ENCODE results near the gene ASTN2.

- TF ChIP-seq EZH2 (IDR thresholded peaks at IDR 0.05; ENCODE audit: insufficient read depth, poor library complexity, severe bottlenecking) (no peak), EZH2phosphoT487 (IDR thresholded peaks at IDR 0.05; ENCODE audit: insufficient read depth, low read depth) (no peak)
These were observed 720.0 kb downstream of the ASTN2 start for GRCh38 chr9:116694785-116695291.

Measured in GM23248 (cell line).